Immature natural killer cell (primary cell): ENCODE measurements around the gene MRPL14. TPM values are rescaled to one million over a fixed set of nuclear protein-coding genes. Genes with fewer than 3 reads are reported as not detected.
A peak's percentile ranks its signal among the peaks of the same experiment; 100 is the strongest.

ENCODE experiments used
- DNase-seq, 3 donors: peaks; one replicate each; pipeline ENCODE4 v3.0.0; 2022; ENCODE audit warnings: mixed read lengths in 1 of 3
- H3K27ac Mint-ChIP-seq, 6 donors: one replicate each; pipeline ENCODE4 v1.8.0; 2020; ENCODE audit warnings: mixed read lengths in 6 of 6, mild to moderate bottlenecking in 5 of 6, inconsistent platforms in 4 of 6, moderate library complexity in 3 of 6
- H3K27me3 Mint-ChIP-seq, 3 donors: one replicate each; pipeline ENCODE4 v1.8.0; 2020 to 2021; ENCODE audit warnings: low read depth in 3 of 3, mild to moderate bottlenecking in 3 of 3, mixed read lengths in 3 of 3, moderate library complexity in 3 of 3, inconsistent platforms in 1 of 3
- H3K36me3 Mint-ChIP-seq, 3 donors: one replicate each; pipeline ENCODE4 v1.8.0; 2020; ENCODE audit warnings: mixed read lengths in 3 of 3, inconsistent platforms in 2 of 3, mild to moderate bottlenecking in 2 of 3
- H3K4me1 Mint-ChIP-seq, 2 donors: one replicate each; pipeline ENCODE4 v1.8.0; 2020; ENCODE audit warnings: inconsistent platforms in 2 of 2, mild to moderate bottlenecking in 2 of 2, mixed read lengths in 2 of 2, moderate library complexity in 1 of 2
- H3K4me3 Mint-ChIP-seq, 5 donors: one replicate each; pipeline ENCODE4 v1.8.0; 2020; ENCODE audit warnings: mild to moderate bottlenecking in 5 of 5, mixed read lengths in 5 of 5, inconsistent platforms in 3 of 5, moderate library complexity in 3 of 5
- H3K9me3 Mint-ChIP-seq, 6 donors: one replicate each; pipeline ENCODE4 v1.8.0; 2020; ENCODE audit warnings: mild to moderate bottlenecking in 6 of 6, mixed read lengths in 6 of 6, inconsistent platforms in 4 of 6, moderate library complexity in 3 of 6
- polyA plus RNA-seq, 3 donors: library from polyadenylated mRNA; unstranded; fragments of 300-500 nt; fragmentation: Illumina TruSeq; gene quantifications; one replicate each; pipeline ENCODE4 v1.2.3, GENCODE V29; 2021

Gene MRPL14
- polyA plus RNA-seq, 3 donors from 2014 or later, result 107 to 178 (median 120) TPM

DNA sequence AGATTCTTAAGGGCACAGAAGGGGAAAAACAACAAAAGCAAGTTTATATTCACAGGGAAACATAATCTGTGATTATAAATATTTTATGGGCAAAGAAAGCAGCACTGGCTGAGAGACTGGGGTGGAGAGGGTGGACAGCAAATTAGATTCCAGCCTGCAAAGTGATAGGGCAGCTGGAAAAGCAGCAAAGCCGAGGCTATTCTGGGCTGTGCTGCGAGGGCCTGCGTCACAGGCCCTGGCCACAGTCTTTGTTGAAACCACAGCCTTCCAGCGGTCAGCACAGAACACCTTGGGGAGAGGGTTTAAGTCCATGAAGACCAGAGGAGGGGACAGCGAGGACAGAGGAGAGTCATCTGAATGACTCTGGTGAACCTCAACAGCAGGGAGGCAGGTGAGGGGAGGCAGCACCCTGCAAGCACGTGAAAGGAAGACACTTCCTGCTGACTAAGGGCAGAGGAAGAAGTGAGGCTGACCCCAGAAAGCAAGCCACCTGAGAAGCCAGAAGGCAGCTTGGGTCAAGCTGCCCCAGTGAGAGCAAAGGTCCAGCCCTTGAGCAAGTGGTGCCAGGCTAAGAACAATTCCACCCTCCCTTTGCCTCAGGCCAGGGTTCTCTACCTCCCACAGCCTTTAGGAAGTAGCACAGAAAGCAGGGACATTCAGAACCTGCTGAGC is 17.1 kb downstream of the MRPL14 start:
- H3K36me3 Mint-ChIP-seq, result peaks cover 3 to 37% (median 10%) of the 10 kb centered on the region in 3 donors
- no peaks in the 10 kb centered on the region for H3K9me3 Mint-ChIP-seq
- H3K4me3 Mint-ChIP-seq, result no peak overlapping the region
- no peak for DNase-seq
- H3K27ac Mint-ChIP-seq, result peak overlapping the region in 5 of 6 donors; percentile 22 to 81 (median 57)
- H3K4me1 Mint-ChIP-seq, result peaks cover 7 to 37% of the 10 kb centered on the region in 2 donors
- no peaks in the 10 kb centered on the region for H3K27me3 Mint-ChIP-seq

DNA sequence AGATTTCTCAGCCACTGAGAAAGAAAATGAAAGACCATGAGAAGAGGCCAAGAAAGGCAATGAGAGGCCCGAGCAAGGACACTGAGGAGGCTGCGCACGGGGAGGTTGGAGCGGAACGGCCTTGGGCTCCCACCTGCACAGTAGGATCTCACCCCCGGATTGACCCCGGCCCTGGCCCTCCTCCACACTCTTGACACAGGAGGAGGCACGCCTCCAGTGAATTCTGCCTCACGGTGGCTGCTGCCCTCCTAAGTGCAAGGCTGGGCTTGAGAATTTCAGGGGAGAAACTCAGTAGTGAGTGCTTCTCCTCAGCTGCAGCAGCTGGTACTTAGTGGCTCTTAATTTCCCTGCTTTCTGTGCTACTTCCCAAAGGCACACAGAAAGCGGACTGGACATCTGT is 18.0 kb downstream of the MRPL14 start:
- Mint-ChIP-seq H3K4me1 (peaks cover 16 to 46% of the 10 kb centered on the region in 2 donors), H3K27ac (peak overlapping the region in 3 of 6 donors; percentile 52 to 64 (median 57)), H3K27me3 (no peaks in the 10 kb centered on the region), H3K9me3 (no peaks in the 10 kb centered on the region), H3K36me3 (peaks cover 3 to 36% (median 10%) of the 10 kb centered on the region in 3 donors), H3K4me3 (no peak overlapping the region)
- no peak for DNase-seq

DNA sequence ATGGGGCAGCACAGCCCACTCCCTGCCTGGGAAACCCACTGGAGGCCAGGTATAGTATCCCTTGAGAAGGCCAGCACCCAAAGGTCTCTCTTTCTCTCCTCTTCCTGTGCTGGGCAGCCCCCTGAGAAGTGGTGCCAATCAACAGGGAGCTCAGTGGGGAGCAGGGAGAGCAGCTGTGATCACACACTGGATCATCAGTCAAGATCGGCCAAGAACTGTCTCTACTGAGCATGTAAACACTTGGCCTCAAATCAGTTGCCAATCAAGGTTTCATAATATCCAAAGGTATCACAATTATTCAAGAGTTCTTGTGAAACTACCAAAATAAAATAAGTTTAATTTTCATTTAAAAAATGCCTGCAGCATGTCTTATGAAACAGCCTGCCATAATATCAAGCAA is 18.8 kb downstream of the MRPL14 start:
- Mint-ChIP-seq H3K36me3 (peaks cover 3 to 30% (median 10%) of the 10 kb centered on the region in 3 donors), H3K27ac (no peak overlapping the region)

DNA sequence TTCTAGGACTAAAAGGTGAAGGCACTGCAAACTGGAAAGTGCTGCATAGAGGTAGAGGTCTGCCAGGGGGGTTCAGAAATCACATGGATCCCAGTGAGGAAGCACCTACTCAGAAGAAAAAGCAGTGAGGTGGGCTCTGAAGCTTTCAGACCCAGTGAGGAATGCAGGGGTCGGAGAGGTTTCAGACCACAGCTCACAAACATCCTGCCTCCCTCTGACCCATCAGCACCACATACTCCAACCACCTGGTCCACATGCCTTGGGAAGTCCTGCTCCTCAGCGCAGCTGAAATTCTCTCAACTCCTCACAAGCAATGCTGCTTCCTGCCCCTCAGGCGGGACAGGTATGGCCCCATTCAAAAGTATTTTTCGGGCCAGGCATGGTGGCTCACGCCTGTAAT is 20.2 kb downstream of the MRPL14 start:
- peaks cover 20 to 60% of the 10 kb centered on the region in 2 donors for H3K4me1 Mint-ChIP-seq
- DNase-seq, result no peak
- peak overlapping the region in 1 of 6 donors; percentile 35 for H3K27ac Mint-ChIP-seq
- H3K27me3 Mint-ChIP-seq, result no peaks in the 10 kb centered on the region
- no peak overlapping the region for H3K4me3 Mint-ChIP-seq
- peaks cover 3 to 22% (median 6%) of the 10 kb centered on the region in 3 donors for H3K36me3 Mint-ChIP-seq
- H3K9me3 Mint-ChIP-seq, result no peaks in the 10 kb centered on the region

More for the DNA sequence above, 18.8 kb downstream of the MRPL14 start:
- Mint-ChIP-seq H3K9me3 (no peaks in the 10 kb centered on the region), H3K4me3 (no peak overlapping the region), H3K4me1 (peaks cover 16 to 54% of the 10 kb centered on the region in 2 donors), H3K27me3 (no peaks in the 10 kb centered on the region)
- no peak for DNase-seq

DNA sequence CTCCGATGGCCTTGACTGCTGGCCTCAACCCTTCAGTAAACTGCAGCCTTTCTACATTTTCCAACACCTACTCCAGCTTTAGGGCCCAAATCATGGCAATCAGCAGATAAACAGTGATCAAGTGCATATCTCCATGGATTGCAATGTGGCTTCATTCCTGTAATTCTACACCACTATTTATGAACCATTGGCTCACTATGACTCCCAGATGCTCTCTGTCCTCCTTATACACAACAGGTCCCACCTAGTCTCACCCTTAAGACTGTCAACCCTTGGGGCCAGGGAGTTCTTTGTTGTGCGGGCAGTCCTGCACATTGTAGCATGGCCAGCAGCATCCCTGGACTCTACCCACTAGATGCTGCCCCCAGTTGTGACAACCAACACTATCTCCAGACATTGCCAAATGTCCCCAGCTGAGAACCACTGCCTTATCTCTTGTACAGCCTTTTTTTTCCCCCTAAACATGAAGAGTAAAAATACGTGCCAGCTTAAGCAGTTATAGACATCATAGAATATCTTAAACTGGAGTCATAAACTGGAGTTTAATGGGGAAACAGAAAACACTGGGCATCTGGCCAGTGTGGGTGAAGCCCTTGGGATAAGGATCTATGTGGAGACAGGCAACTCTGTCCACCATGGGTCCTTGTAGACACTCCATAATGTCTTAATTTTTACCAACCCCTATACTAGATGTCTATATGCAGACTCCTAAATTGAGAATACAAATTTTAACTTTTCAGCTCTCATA is 21.1 kb downstream of the MRPL14 start:
- H3K4me1 Mint-ChIP-seq, result peaks cover 24 to 60% of the 10 kb centered on the region in 2 donors
- H3K4me3 Mint-ChIP-seq, result no peak overlapping the region
- no peaks in the 10 kb centered on the region for H3K9me3 Mint-ChIP-seq
- H3K36me3 Mint-ChIP-seq, result peaks cover 0 to 14% (median 1%) of the 10 kb centered on the region in 3 donors
- DNase-seq, result no peak
- no peaks in the 10 kb centered on the region for H3K27me3 Mint-ChIP-seq
- H3K27ac Mint-ChIP-seq, result peak overlapping the region in 4 of 6 donors; percentile 29 to 45 (median 33)

DNA sequence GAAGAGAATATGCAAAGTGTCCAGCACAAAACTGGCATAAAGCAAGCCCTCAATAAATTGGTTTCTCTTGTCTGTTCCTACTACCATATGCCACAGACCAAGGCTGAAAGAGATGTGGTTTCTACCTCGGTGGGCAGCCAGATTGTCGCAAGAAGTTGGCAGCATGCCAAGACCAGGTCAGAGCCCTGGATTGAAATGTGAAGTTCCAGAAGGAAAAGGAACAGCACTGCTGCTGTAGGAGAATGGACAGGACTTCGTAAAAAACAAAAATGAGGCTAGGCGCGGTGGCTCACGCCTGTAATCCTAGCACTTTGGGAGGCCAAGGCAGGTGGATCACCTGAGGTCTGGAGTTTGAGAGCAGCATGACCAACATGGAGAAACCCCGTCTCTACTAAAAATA is 22.1 kb downstream of the MRPL14 start:
- Mint-ChIP-seq H3K27me3 (no peaks in the 10 kb centered on the region), H3K4me3 (peak overlapping the region in 1 of 5 donors; percentile 9), H3K4me1 (peaks cover 23 to 52% of the 10 kb centered on the region in 2 donors), H3K36me3 (peaks cover 0 to 14% (median 0%) of the 10 kb centered on the region in 3 donors), H3K9me3 (no peaks in the 10 kb centered on the region), H3K27ac (peak overlapping the region in 4 of 6 donors; percentile 4 to 76 (median 38))
- DNase-seq, result no peak

DNA sequence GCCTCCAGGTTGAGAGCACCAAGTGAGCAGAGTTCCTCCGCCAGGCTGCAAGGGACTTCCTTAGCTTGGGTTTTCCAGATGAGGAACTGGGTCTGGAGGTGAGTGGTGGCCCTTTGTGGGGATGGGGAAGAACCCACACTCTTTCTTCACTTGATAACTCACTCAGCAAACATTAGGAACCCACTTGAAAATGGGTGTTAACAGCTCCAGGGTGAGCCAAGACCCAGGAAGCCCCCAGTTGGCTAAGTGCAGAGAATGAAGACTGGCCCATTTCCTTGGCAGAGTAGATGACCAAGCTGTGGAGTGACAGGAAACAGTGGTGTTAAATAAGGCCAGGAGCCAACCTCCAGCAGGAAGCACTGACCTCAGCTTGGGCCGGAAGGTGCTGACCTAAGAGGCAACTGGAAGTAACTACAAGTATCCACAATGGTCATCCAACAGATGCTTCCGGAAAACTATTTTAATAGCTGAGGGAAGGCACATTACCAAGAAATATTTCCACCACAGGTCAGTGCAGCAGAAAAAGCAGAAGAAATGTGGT is 22.7 kb downstream of the MRPL14 start:
- no peak for DNase-seq
- H3K4me1 Mint-ChIP-seq, result peaks cover 22 to 46% of the 10 kb centered on the region in 2 donors
- H3K9me3 Mint-ChIP-seq, result no peaks in the 10 kb centered on the region
- peaks cover 0 to 11% (median 0%) of the 10 kb centered on the region in 3 donors for H3K36me3 Mint-ChIP-seq
- H3K27ac Mint-ChIP-seq, result peak overlapping the region in 5 of 6 donors; percentile 4 to 76 (median 31)
- H3K4me3 Mint-ChIP-seq, result peak overlapping the region in 1 of 5 donors; percentile 26
- no peaks in the 10 kb centered on the region for H3K27me3 Mint-ChIP-seq

DNA sequence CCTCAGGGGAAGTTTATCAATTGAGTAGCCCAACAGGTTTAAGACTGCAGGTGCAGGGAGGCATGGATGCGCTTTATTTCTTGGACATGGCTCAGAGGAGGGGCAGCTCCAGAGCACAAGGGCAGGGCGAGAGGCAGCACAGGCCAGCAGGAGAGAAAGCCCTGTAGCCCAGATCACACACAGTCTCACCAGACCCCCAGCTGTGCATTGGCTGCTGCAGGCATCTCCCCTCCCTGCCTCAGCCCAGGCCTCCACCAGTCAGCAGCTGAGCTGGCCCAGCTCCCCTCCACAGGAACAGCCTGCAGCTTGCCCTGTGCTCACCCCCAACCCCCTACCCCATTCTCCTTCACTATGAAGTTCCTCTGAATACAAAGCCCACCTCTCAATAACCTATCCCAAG is 24.7 kb downstream of the MRPL14 start:
- H3K36me3 Mint-ChIP-seq, result peaks cover 0 to 9% (median 0%) of the 10 kb centered on the region in 3 donors
- H3K4me3 Mint-ChIP-seq, result no peak overlapping the region
- peak overlapping the region in 2 of 6 donors; percentile 1 to 65 for H3K27ac Mint-ChIP-seq
- DNase-seq, result no peak
- peaks cover 22 to 45% of the 10 kb centered on the region in 2 donors for H3K4me1 Mint-ChIP-seq
- H3K27me3 Mint-ChIP-seq, result no peaks in the 10 kb centered on the region
- no peaks in the 10 kb centered on the region for H3K9me3 Mint-ChIP-seq

DNA sequence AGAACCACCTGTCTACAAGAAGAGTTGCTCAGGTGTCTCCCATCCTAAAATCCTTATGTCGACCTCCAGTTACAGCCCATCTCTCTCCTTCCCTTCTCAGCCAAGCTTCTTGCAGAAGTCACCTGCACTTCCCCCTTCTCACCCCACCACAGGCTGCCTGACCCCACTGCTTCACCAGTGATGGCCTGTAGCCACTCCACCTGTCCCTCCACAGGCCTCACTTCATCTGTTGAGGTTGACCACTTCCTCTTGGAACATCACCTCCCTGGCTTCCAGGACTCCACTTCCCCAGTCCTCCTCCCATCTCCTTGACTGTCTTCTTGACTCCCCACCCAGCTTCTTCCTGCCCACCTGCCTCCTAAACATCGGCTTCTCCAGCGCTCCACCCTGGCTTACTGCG is 25.4 kb downstream of the MRPL14 start:
- no peaks in the 10 kb centered on the region for H3K27me3 Mint-ChIP-seq
- peak overlapping the region in 4 of 6 donors; percentile 1 to 65 (median 14) for H3K27ac Mint-ChIP-seq
- H3K4me3 Mint-ChIP-seq, result no peak overlapping the region
- no peak for DNase-seq
- peaks cover 22 to 47% of the 10 kb centered on the region in 2 donors for H3K4me1 Mint-ChIP-seq
- peaks cover 0 to 9% (median 0%) of the 10 kb centered on the region in 3 donors for H3K36me3 Mint-ChIP-seq
- no peaks in the 10 kb centered on the region for H3K9me3 Mint-ChIP-seq

DNA sequence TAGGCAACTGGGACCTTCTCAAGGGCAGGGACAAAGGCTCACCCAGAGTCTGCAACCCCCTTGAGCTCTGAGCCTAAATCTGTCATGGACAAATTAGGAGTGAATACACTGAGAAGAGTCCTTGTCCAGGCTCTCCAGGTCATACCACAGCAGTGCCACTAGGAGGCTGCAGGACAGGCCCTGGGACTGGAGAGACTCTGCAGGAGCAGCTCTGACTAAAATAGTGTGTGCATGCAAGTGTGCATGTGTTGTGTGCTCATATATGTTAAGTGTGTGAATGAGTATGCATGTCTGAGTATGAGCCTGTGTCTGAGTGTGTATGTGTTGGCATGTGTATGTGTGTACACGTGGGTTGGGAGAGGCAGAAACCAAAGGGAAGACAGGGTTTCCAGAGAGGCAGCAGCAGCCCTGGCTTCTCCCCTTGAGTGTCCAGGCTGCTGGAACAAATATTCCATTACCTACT is 27.1 kb downstream of the MRPL14 start:
- no peak for DNase-seq
- H3K4me3 Mint-ChIP-seq, result no peak overlapping the region
- H3K4me1 Mint-ChIP-seq, result peaks cover 17 to 39% of the 10 kb centered on the region in 2 donors
- peak overlapping the region in 3 of 6 donors; percentile 1 to 43 (median 14) for H3K27ac Mint-ChIP-seq
- H3K9me3 Mint-ChIP-seq, result no peaks in the 10 kb centered on the region
- H3K27me3 Mint-ChIP-seq, result no peaks in the 10 kb centered on the region
- peaks cover 0 to 4% (median 0%) of the 10 kb centered on the region in 3 donors for H3K36me3 Mint-ChIP-seq

DNA sequence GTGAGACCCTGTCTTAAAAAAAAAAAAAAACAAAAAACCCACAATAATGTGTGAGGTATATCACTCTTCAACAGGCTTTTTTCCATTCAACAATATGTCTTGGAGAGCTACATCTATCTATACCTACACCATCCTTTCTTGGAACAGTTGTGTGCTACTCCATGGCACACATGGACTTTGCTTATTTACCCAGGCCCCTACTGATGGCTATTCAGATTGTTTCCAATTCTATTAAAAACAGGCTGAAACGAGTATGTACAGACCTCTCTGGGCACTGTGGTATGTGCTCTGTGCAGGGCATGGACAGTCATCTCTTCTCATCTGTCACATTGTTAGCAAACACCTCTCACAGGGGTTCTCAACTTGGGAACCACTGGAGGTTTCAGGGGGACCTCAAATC is 28.1 kb downstream of the MRPL14 start:
- H3K36me3 Mint-ChIP-seq, result peaks cover 0 to 9% (median 3%) of the 10 kb centered on the region in 3 donors
- no peak overlapping the region for H3K27ac Mint-ChIP-seq
- no peak overlapping the region for H3K4me3 Mint-ChIP-seq
- no peaks in the 10 kb centered on the region for H3K9me3 Mint-ChIP-seq
- no peak for DNase-seq
- H3K27me3 Mint-ChIP-seq, result peaks cover 0 to 1% (median 0%) of the 10 kb centered on the region in 3 donors
- H3K4me1 Mint-ChIP-seq, result peaks cover 8 to 29% of the 10 kb centered on the region in 2 donors

DNA sequence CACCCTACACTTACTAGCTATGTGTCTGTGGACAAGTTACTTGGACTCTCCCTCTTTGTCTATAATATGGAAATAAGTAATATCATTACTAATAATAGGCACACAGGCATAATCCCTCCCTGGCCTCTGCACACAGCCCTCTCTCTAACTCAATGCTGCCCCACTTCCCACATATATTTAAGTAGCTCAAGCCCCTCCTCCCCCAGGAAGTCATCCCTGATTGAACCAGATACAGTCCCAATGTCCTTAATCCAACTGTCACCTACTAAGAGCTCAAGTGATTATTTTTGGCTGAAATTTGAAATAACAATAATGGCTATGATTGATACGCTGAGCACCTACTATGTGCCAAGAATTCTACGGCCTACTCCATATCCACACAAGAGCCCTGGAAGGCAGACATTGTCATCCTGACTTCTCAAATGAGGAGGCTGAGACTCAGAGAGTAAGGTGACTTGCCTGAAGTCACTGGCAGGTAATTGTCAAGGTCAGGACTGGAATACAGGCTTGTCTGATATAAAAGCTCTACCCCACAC is 29.4 kb downstream of the MRPL14 start:
- no peak overlapping the region for H3K4me3 Mint-ChIP-seq
- H3K4me1 Mint-ChIP-seq, result peaks cover 8 to 22% of the 10 kb centered on the region in 2 donors
- H3K9me3 Mint-ChIP-seq, result no peaks in the 10 kb centered on the region
- peak overlapping the region in 1 of 6 donors; percentile 14 for H3K27ac Mint-ChIP-seq
- peaks cover 0 to 3% (median 0%) of the 10 kb centered on the region in 3 donors for H3K27me3 Mint-ChIP-seq
- DNase-seq, result no peak
- peaks cover 0 to 11% (median 3%) of the 10 kb centered on the region in 3 donors for H3K36me3 Mint-ChIP-seq

DNA sequence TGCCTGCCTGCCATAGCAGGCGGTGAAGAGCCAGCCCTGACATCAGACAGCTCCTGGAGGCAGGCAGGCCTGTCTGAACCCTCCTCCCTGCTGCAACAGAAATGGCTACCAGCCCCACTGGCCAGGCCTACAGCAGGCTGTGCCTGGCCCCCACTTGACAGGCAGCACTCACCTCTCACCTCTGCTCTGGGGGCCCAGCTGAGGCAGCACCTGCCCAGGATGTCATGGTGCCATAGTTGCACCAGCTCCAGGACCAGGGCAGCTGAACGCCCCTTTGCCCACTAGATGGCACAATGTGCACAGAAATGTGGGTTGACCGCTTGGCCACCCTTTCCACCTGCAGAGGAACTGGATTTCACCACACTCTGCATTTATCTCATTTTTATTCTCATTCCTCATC is 30.6 kb downstream of the MRPL14 start:
- H3K27ac Mint-ChIP-seq, result peak overlapping the region in 2 of 6 donors; percentile 19 to 72
- peak; percentile 64 to 72 (median 69) for DNase-seq
- peaks cover 0 to 11% (median 3%) of the 10 kb centered on the region in 3 donors for H3K36me3 Mint-ChIP-seq
- no peaks in the 10 kb centered on the region for H3K9me3 Mint-ChIP-seq
- H3K4me1 Mint-ChIP-seq, result peaks cover under 1 to 11% of the 10 kb centered on the region in 2 donors
- H3K27me3 Mint-ChIP-seq, result peaks cover 0 to 3% (median 0%) of the 10 kb centered on the region in 3 donors
- H3K4me3 Mint-ChIP-seq, result no peak overlapping the region
